Mucosa of descending colon (tissue), 3 donors: ENCODE results near the gene SMIM30. TPM values are rescaled to one million over a fixed set of nuclear protein-coding genes. Genes with fewer than 3 reads are reported as not detected.
"Not testable (repeated sequence)": the region's sequence is repeated elsewhere in the genome, so short reads cannot be mapped to it uniquely, and the experiment has no call there.

Experiments used
- ATAC-seq: fragments of 200-7000 bp; cut with Tn5 transposase; one replicate; pipeline ENCODE4 v1.9.1; 2020; ENCODE audit warnings: mild to moderate bottlenecking, moderate library complexity
- DNase-seq, 3 donors: peaks; one replicate each; pipeline ENCODE4 v3.0.0-alpha.2; 2020
- H3K36me3 ChIP-seq: fragments of 200-600 bp; one replicate; pipeline ENCODE4 v1.8.0; 2021; ENCODE audit warnings: low read depth, mild to moderate bottlenecking
- H3K4me1 ChIP-seq: fragments of 200-600 bp; one replicate; pipeline ENCODE4 v1.8.0; 2021; ENCODE audit warnings: low read depth, mild to moderate bottlenecking
- H3K4me3 ChIP-seq: fragments of 200-600 bp; one replicate; pipeline ENCODE4 v1.8.0; 2021; ENCODE audit warnings: mild to moderate bottlenecking
- H3K9me3 ChIP-seq: fragments of 200-600 bp; one replicate; pipeline ENCODE4 v1.8.0; 2021; ENCODE audit warnings: mild to moderate bottlenecking
- CTCF ChIP-seq: fragments of 200-600 bp; IDR thresholded peaks from one replicate; pipeline ENCODE4 v1.8.0; 2022; ENCODE audit warnings: antibody characterized with exemption, mild to moderate bottlenecking
- intact Hi-C, 2 donors: fragments of 100-400 bp; cut with DNase I in 1 of 2; cut with micrococcal nuclease in 1 of 2; formaldehyde crosslinking; loops; one replicate each; pipeline versions ENCODE4 v1.11.0 to v1.11.1; 2022; cut with DNase I, micrococcal nuclease
- total RNA-seq, 3 donors: library from RNA; stranded (reverse); fragmentation: NEBNext Ultra II Directional in 2 of 3; extraction: Animal tissue kit (Norgen Biotek cat#: 25700) in 2 of 3; gene quantifications; one replicate each; pipeline versions ENCODE4 v1.2.1 to v1.2.4, GENCODE V29; 2021 to 2023
- donor health status: DM: no; HTN: no; CAD: no; lungs with moderate emphysema.
- donor health status: DM: no; HTN: no; CAD: no.
- donor health status: DM: no; HTN: yes; CAD: no.

Gene SMIM30
- total RNA-seq, 3 donors from 2014 or later = 21.4 to 27.6 (median 26.9) TPM

- no peak for TF ChIP-seq CTCF
- ATAC-seq = no peak
- no peaks in the 10 kb centered on the region for H3K9me3 ChIP-seq
- intact Hi-C loops = no loop called here
- H3K4me1 ChIP-seq = no peaks in the 10 kb centered on the region
- no peak for DNase-seq
- H3K36me3 ChIP-seq = no peaks in the 10 kb centered on the region
- no peak overlapping the region for H3K4me3 ChIP-seq
Observed at GRCh38 chr7:113122744-113123143, 4.4 kb upstream of the SMIM30 start.

GRCh38 chr7:113120647-113121046 is 2.3 kb upstream of the SMIM30 start:
- TF ChIP-seq CTCF = no peak
- Histone ChIP-seq H3K9me3 (no peaks in the 10 kb centered on the region), H3K4me3 (no peak overlapping the region), H3K4me1 (no peaks in the 10 kb centered on the region), H3K36me3 (no peaks in the 10 kb centered on the region)
- intact Hi-C loops = no loop called here
- no peak for ATAC-seq
- no peak for DNase-seq

DNA sequence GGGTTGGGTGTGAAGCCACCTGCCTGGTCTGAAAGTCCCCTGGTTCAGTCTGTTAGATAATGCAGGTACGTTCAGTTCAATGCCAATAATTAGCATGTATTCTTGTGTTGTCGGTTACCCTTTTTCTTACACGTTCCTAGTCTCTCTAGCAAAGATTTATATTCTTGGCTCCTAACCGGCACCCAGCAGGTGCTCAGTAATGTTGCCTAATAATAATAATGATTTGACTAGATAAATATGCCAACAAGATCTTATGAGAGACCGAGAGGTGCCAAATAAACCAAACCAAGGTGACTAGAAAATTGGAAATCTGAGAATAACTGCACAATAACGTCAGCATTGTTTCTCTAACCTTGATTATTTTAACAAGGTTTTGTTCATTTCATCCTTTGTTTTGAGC is 1.1 kb upstream of the SMIM30 start:
- H3K4me1 ChIP-seq = no peaks in the 10 kb centered on the region

DNA sequence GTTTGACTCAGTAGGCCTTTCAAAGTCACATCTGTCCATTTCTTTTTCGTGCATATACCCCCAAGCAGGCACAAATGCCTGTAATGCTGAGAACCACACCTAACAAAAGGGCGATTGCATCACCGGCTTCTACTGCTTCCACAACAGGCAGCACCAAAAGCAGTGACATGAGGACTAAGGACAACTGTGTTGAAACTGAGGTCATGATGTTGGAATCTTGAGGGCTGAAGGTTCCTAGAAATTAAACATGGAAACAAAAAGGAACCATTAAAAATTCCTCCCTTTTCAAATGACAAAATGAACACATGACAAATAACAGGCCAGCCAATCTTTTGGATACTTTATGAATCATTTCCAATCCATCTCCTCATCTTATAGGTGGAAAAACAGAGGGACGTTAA is 980 bp downstream of the SMIM30 start:
- H3K9me3 ChIP-seq, H3K36me3 ChIP-seq, ATAC-seq, H3K4me3 ChIP-seq, H3K4me1 ChIP-seq, DNase-seq, intact Hi-C loops: not testable (repeated sequence)

More for the DNA sequence above, 1.1 kb upstream of the SMIM30 start:
- intact Hi-C loops = no loop called here
- Histone ChIP-seq H3K4me3 (no peak overlapping the region), H3K36me3 (no peaks in the 10 kb centered on the region), H3K9me3 (no peaks in the 10 kb centered on the region)
- DNase-seq (no peak), ATAC-seq (no peak)
- TF ChIP-seq CTCF = no peak

- Histone ChIP-seq H3K9me3 (no peaks in the 10 kb centered on the region), H3K4me3 (no peak overlapping the region), H3K4me1 (no peaks in the 10 kb centered on the region), H3K36me3 (no peaks in the 10 kb centered on the region)
- intact Hi-C loops = no loop called here
- no peak for TF ChIP-seq CTCF
- ATAC-seq (no peak), DNase-seq (no peak)
Observed at GRCh38 chr7:113113912-113114311, 4.4 kb downstream of the SMIM30 start.

GRCh38 chr7:113109718-113110117 is 8.6 kb downstream of the SMIM30 start:
- H3K4me3 ChIP-seq = no peak overlapping the region

More at GRCh38 chr7:113109718-113110117, 8.6 kb downstream of the SMIM30 start:
- no peaks in the 10 kb centered on the region for H3K9me3 ChIP-seq
- TF ChIP-seq CTCF = no peak
- H3K4me1 ChIP-seq = no peaks in the 10 kb centered on the region
- no peak for ATAC-seq
- H3K36me3 ChIP-seq = no peaks in the 10 kb centered on the region
- intact Hi-C loops = no loop called here
- DNase-seq = no peak
